Activated CD8-positive, alpha-beta T cell treated with anti-CD3 and anti-CD28 coated beads, Interleukin-2, amount 10 ng/mL, durations not matched to agents 7 days and 5 days (primary cell): Measurements from ENCODE around the gene ANKRD29. TPM values are rescaled to one million over a fixed set of nuclear protein-coding genes. Genes with fewer than 3 reads are reported as not detected.
A peak's percentile ranks its signal among the peaks of the same experiment; 100 is the strongest.
"Not testable (repeated sequence)": the region's sequence is repeated elsewhere in the genome, so short reads cannot be mapped to it uniquely, and the experiment has no call there.

Experiments used
- ATAC-seq: fragments of 150-1000 bp; cut with Tn5 transposase; one replicate; pipeline ENCODE4 v1.10.0; 2021; ENCODE audit warnings: moderate library complexity
- CTCF ChIA-PET: fragments of 350-600 bp; sonication (Branson Sonifier 250); formaldehyde crosslinking; loops from one replicate; lab custom pipeline; 2021; ENCODE audit warnings: antibody characterized with exemption; lab: Charles Lee
- POLR2A ChIA-PET: fragments of 350-600 bp; sonication (Branson Sonifier 250); formaldehyde crosslinking; loops from one replicate; lab custom pipeline; 2021; ENCODE audit warnings: antibody characterized with exemption; lab: Charles Lee
- DNase-seq: peaks from one replicate; pipeline ENCODE4 v3.0.0-alpha.2; 2020
- H3K27ac Mint-ChIP-seq: one replicate; pipeline ENCODE4 v1.8.0; 2021; ENCODE audit warnings: mild to moderate bottlenecking, mixed read lengths
- H3K27me3 Mint-ChIP-seq: one replicate; pipeline ENCODE4 v1.8.0; 2021; ENCODE audit warnings: low read depth, mixed read lengths
- H3K36me3 Mint-ChIP-seq: one replicate; pipeline ENCODE4 v1.8.0; 2021; ENCODE audit warnings: low read depth, mixed read lengths
- H3K4me1 Mint-ChIP-seq: one replicate; pipeline ENCODE4 v1.8.0; 2021; ENCODE audit warnings: low read depth, mixed read lengths
- H3K4me3 Mint-ChIP-seq: one replicate; pipeline ENCODE4 v1.8.0; 2021; ENCODE audit warnings: mild to moderate bottlenecking, mixed read lengths
- H3K9me3 Mint-ChIP-seq: one replicate; pipeline ENCODE4 v1.8.0; 2022; ENCODE audit warnings: mixed read lengths; ENCODE audit not compliant: insufficient read depth
- total RNA-seq, 2 experiments: library from RNA; stranded (reverse); gene quantifications; one replicate each; pipeline ENCODE4 v1.2.3, GENCODE V29; 2021

Gene ANKRD29
- total RNA-seq, 2 experiments from 2014 or later = not detected

DNA sequence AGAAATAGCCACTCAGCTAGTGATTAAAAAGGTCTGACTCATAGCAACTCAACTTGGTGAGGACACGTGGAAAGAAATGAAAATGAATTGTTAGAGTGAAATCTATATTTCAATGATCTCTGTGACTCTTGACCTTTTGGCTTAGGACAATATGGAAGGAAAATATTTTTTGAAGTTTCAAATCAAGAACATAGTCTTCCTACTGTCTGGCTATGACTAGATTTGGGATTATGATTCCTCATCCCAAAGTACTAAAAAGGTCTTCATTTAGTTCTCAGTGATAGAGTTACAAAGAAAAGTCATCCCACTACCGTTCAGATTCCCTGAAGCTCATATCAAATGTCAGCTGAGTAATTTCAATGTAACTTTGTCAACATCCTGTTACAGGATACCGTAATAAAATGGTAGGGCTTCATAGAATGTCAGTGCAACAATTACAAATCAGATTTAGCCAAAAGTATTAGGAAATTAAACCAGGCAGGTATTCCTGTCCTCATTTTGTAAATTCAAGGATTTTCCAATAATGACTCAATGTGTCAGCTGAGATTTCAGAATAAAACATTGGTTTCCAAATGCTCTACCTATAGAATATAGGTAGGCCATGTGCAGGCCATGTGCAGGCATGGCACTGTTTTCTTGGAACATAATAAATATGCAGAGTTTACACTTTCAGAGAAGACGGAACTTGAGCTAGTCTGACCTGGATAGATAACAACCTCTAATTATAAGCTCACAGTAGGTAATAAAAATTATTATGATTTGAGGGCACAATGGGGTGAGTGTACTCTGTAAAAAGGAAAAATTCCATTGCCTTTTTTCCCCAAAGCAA lies 36.0 kb downstream of the ANKRD29 start:
- Mint-ChIP-seq H3K27ac (no peak overlapping the region), H3K27me3 (peaks cover 24% of the 10 kb centered on the region), H3K4me3 (no peak overlapping the region), H3K36me3 (no peaks in the 10 kb centered on the region), H3K4me1 (peaks cover 4% of the 10 kb centered on the region), H3K9me3 (no peaks in the 10 kb centered on the region)
- ChIA-PET CTCF (interaction anchor here (0.8 to 6.7 kb wide), 7 partner anchors 10 to 367 kb away, joined by 3 to 36 read pairs (median 4); no protein-coding TSS in a partner anchor), POLR2A (no interaction called here)
- no peak for DNase-seq
- ATAC-seq = no peak

DNA sequence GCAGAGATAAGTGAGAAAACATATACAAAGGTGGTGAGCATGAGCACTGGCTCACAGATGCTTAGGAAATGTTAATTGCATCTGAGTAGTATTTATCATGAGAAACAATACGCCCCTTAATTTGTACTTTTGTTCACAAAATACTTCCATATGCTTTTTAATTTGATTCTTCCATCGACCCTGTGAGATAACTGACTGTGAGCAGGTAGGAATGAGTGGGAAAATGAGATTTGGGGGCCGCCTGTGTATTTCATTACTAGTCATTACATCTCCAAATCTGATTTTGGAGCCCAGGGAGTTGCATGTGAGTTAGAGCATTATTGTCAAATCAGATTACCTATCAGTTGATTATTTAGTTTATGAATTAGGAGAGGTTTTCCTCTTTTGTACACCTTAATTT lies 39.7 kb downstream of the ANKRD29 start:
- POLR2A ChIA-PET = no interaction called here
- CTCF ChIA-PET = interaction anchor here (1.2 to 3.8 kb wide), 5 partner anchors 10 to 188 kb away, joined by 4 to 23 read pairs (median 5); no protein-coding TSS in a partner anchor
- no peak for DNase-seq
- H3K36me3 Mint-ChIP-seq = no peaks in the 10 kb centered on the region
- H3K9me3 Mint-ChIP-seq = no peaks in the 10 kb centered on the region
- peaks cover 12% of the 10 kb centered on the region for H3K4me1 Mint-ChIP-seq
- H3K27me3 Mint-ChIP-seq = peaks cover 44% of the 10 kb centered on the region
- H3K4me3 Mint-ChIP-seq = no peak overlapping the region
- no peak for ATAC-seq
- no peak overlapping the region for H3K27ac Mint-ChIP-seq

DNA sequence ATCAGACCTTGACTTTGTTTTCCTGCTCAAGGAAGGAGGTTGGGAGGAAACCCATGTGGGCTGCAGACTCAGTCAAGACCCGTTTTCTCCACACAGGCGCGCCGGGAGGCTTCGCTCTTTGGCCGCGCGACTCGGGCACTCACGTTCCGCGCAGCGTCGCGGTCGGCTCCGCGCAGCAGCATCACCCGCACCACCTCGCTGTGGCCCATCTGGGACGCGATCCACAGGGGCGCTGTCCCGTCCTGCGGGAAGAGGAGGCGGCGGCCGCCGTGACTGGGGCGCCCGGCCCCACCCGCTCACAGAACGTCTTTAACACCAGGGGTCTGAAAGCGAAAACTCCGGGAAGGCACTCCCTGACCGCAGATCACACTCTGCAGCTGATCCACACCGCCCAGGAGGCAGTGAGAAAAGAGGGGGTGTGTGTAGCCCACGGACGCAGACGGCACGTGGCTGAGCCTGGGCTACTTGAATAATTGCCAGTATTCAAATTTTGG lies 43.3 kb downstream of the ANKRD29 start:
- POLR2A ChIA-PET = no interaction called here
- DNase-seq (no peak), ATAC-seq (peak; percentile 63)
- Mint-ChIP-seq H3K27me3 (peaks cover 52% of the 10 kb centered on the region), H3K27ac (no peak overlapping the region), H3K9me3 (no peaks in the 10 kb centered on the region), H3K36me3 (no peaks in the 10 kb centered on the region), H3K4me3 (peak overlapping the region; percentile 38), H3K4me1 (peaks cover 10% of the 10 kb centered on the region)
- CTCF ChIA-PET = interaction anchor here (3.8 kb wide), 1 partner anchor 84 kb away, joined by 22 read pairs; no protein-coding TSS in a partner anchor

DNA sequence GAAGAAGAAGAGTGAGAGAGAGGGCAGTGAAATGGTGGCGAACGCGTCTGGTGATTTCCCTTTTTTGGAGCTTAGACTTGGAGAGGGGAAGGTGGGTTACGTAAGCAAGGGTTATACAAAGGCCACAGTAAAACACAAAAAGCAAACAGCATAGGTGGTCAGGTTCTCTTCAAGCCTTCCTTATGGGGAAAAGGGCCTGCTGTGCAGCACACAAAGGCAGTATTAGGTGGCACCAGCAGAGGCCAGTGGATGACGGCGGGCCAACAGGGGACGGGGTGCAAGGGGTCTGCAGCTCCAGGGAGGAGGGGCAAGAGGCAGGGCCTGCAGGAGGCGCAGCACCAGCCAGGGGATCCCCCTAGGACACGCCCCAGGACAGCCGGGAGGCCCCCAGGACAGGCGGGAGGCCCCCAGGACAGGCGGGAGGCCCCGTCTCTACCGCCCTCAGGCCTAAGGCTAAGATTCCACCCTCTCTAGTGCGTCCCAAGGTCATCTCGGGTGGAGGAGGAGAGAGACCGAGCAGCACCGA lies 43.8 kb downstream of the ANKRD29 start:
- ChIA-PET POLR2A (interaction anchor here (0.9 kb wide), 1 partner anchor 12 kb away, joined by 3 read pairs; no protein-coding TSS in a partner anchor), CTCF (interaction anchor here (1.0 to 1.1 kb wide), 2 partner anchors 27 to 120 kb away, joined by 3 to 5 read pairs; no protein-coding TSS in a partner anchor)
- H3K27me3 Mint-ChIP-seq = peaks cover 51% of the 10 kb centered on the region
- no peaks in the 10 kb centered on the region for H3K36me3 Mint-ChIP-seq
- no peak overlapping the region for H3K27ac Mint-ChIP-seq
- H3K4me3 Mint-ChIP-seq = peak overlapping the region; percentile 38
- ATAC-seq (peak; percentile 18), DNase-seq (no peak)
- peaks cover 10% of the 10 kb centered on the region for H3K4me1 Mint-ChIP-seq
- H3K9me3 Mint-ChIP-seq = no peaks in the 10 kb centered on the region

DNA sequence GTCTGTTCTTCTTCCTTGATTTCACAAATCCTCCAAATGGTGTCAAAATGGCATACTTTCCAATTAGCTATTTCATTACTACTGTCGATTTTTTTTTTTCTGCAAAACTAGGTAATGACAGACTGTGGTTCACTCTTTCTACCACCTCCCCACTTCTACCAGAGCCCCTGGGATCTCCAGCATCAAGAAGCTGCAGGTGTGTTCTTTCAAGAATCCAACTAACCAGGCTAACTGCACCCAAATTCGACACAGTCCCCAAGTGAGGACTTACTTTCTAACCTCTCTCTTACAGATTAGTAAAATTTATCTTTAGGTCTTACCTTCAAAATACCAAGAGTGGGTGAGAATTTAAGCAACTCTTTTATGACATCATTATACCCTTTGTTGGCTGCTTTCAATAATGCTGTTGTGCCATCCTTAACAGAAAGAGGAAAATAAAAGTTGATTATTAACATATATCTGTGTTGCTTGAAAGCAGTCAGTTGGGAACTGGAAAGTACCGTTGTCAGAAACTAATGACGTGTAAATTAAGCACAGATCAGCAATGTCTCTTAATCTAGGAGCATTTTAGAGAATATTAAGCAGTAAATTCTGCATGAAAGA lies 45.2 kb downstream of the ANKRD29 start:
- Mint-ChIP-seq H3K27ac (no peak overlapping the region), H3K36me3 (no peaks in the 10 kb centered on the region), H3K4me1 (peaks cover 10% of the 10 kb centered on the region), H3K9me3 (no peaks in the 10 kb centered on the region), H3K4me3 (no peak overlapping the region), H3K27me3 (peaks cover 49% of the 10 kb centered on the region)
- DNase-seq (no peak), ATAC-seq (no peak)
- CTCF ChIA-PET = interaction anchor here (0.8 to 1.0 kb wide), 3 partner anchors 18 to 301 kb away, joined by 3 to 5 read pairs (median 4); no protein-coding TSS in a partner anchor
- POLR2A ChIA-PET = no interaction called here

DNA sequence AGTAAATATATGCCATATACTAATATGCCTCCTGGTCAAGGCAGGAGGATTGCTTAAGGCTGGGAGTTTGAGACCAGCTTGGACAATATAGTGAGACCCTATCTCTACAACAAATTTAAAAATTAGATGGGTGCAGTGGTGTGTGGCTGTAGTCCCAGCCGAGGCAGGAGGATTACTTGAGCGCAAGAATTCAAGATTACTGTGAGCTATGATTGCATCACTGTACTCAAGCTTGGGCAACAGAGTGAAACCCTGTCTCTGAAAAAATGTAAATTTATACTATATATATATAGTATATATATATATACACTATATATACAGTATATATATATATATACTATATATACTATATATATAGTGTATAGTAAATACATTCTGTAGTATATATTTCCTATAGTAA lies 46.5 kb downstream of the ANKRD29 start:
- CTCF ChIA-PET = interaction anchor here (1.1 kb wide), 1 partner anchor 86 kb away, joined by 3 read pairs; no protein-coding TSS in a partner anchor
- ATAC-seq = no peak
- H3K4me1 Mint-ChIP-seq = peaks cover 10% of the 10 kb centered on the region
- no peak overlapping the region for H3K4me3 Mint-ChIP-seq
- POLR2A ChIA-PET = no interaction called here
- no peak overlapping the region for H3K27ac Mint-ChIP-seq
- no peak for DNase-seq
- peaks cover 42% of the 10 kb centered on the region for H3K27me3 Mint-ChIP-seq
- H3K36me3 Mint-ChIP-seq = no peaks in the 10 kb centered on the region
- H3K9me3 Mint-ChIP-seq = no peaks in the 10 kb centered on the region

DNA sequence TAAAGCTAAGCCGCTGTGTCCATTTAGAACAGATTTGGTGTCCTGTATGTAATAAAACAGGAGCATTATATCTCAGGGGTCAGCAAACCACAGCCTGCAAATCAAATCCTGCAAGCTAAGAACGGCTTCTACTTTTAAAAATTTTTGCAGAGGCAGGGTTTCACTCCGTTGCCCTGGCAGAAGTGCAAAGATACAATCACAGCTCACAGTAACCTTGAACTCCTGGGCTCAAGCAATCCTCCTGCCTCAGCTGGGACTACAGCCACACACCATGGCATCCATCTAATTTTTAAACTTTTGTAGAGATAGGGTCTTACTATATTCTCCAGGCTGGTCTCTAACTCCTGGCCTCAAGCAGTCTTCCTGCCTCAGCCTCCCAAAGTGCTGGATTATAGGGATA lies 47.8 kb downstream of the ANKRD29 start:
- Mint-ChIP-seq H3K4me1 (peaks cover 8% of the 10 kb centered on the region), H3K4me3 (no peak overlapping the region), H3K27me3 (peaks cover 28% of the 10 kb centered on the region), H3K27ac (no peak overlapping the region), H3K36me3 (no peaks in the 10 kb centered on the region), H3K9me3 (no peaks in the 10 kb centered on the region)
- POLR2A ChIA-PET = no interaction called here
- DNase-seq (no peak), ATAC-seq (no peak)
- CTCF ChIA-PET = interaction anchor here (1.0 to 1.5 kb wide), 5 partner anchors 27 to 303 kb away, joined by 3 to 7 read pairs (median 3); no protein-coding TSS in a partner anchor

DNA sequence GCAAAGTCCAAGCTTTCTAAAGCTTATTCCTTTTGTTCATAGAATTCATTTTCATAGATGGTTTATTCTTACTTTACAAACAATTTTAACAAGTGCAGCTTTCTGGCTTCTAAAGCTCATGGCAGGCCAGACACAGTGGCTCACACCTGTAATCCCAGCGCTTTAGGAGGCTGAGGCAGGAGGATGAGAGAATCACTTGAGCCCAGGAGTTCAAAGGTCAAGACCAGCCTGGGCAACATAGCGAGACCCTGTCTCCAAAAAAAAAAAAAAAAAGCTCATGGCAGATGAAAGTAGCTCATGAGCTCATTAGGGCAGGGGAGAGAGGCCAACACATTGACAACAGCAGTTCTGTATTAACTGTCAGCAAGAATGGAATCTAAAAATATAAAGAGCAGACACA lies 48.3 kb downstream of the ANKRD29 start:
- ChIA-PET POLR2A (no interaction called here), CTCF (interaction anchor here (0.6 to 1.5 kb wide), 7 partner anchors 8 to 304 kb away, joined by 3 to 7 read pairs (median 3); no protein-coding TSS in a partner anchor)
- H3K36me3 Mint-ChIP-seq = no peaks in the 10 kb centered on the region
- H3K27me3 Mint-ChIP-seq = peaks cover 24% of the 10 kb centered on the region
- ATAC-seq = no peak
- H3K9me3 Mint-ChIP-seq = no peaks in the 10 kb centered on the region
- DNase-seq = no peak
- no peak overlapping the region for H3K4me3 Mint-ChIP-seq
- no peak overlapping the region for H3K27ac Mint-ChIP-seq
- H3K4me1 Mint-ChIP-seq = peaks cover 4% of the 10 kb centered on the region

DNA sequence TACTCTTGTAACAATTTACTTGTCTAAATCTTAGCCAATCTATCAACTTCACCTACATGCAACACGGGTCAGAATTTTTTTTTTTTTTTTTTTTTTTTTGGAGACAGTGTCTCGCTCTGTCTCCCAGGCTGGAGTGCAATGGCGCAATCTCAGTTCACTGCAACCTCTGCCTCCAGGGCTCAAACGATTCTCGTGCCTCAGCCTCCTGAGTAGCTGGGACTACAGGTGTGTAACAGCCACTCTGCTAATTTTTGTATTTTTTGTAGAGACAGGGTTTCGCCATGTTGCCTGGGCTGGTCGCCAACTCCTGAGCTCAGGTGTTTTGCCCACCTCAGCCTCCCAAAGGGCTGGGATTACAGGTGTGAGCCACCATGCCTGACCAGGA lies 49.6 kb downstream of the ANKRD29 start:
- H3K27me3 Mint-ChIP-seq = peaks cover 17% of the 10 kb centered on the region
- not testable (repeated sequence) for H3K27ac Mint-ChIP-seq, ATAC-seq, H3K36me3 Mint-ChIP-seq, DNase-seq, H3K9me3 Mint-ChIP-seq, H3K4me1 Mint-ChIP-seq, H3K4me3 Mint-ChIP-seq
- POLR2A ChIA-PET = interaction anchor here (0.7 kb wide), 1 partner anchor 731 kb away, joined by 3 read pairs; no protein-coding TSS in a partner anchor
- CTCF ChIA-PET = interaction anchor here (0.8 to 1.5 kb wide), 4 partner anchors 9 to 97 kb away, joined by 3 to 4 read pairs (median 4); no protein-coding TSS in a partner anchor

DNA sequence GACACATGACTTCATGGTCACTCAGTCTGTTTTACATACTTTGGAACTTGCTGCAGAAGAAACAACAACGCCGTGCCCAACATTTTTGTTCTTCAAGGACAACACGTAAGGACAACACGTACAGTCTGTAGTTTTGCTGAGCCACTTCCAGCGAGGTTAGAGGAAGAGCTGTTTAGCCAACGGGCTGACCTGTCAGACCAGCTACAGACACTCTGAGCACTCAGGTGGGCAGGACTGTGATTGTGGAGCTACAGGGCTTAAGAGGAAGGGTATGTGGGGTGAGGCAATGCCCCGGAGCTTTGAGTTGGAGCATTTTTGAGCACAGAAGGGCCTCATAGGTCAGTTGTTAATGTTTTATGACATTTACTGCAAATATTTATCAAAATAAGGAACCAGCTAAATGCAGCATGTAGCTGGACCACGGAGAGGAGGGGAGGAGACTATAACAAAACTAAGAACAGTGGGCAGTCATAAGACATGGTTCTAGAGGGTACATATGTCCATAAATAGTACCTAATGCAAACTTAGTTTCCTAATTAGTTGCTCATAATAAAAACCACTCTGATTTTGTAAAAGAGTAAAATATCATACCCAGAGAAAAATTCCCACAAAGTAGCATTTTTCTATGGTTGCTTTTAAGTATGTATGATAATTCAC lies 50.1 kb downstream of the ANKRD29 start:
- POLR2A ChIA-PET = interaction anchor here (0.7 kb wide), 1 partner anchor 730 kb away, joined by 3 read pairs; no protein-coding TSS in a partner anchor
- no peak for DNase-seq
- no peaks in the 10 kb centered on the region for H3K9me3 Mint-ChIP-seq
- no peaks in the 10 kb centered on the region for H3K4me1 Mint-ChIP-seq
- no peak overlapping the region for H3K4me3 Mint-ChIP-seq
- CTCF ChIA-PET = interaction anchor here (0.8 to 1.5 kb wide), 4 partner anchors 9 to 96 kb away, joined by 3 to 4 read pairs (median 4); no protein-coding TSS in a partner anchor
- H3K36me3 Mint-ChIP-seq = no peaks in the 10 kb centered on the region
- ATAC-seq = no peak
- peaks cover 13% of the 10 kb centered on the region for H3K27me3 Mint-ChIP-seq
- no peak overlapping the region for H3K27ac Mint-ChIP-seq
